ENCODE results near the gene FPR3. TPM values are rescaled to one million over a fixed set of nuclear protein-coding genes. Genes with fewer than 3 reads are reported as not detected.
A peak's percentile ranks its signal among the peaks of the same experiment; 100 is the strongest.

FPR3 gene
- polyA plus RNA-seq, 2 of the 4 experiments (the other 2 are of a cell fraction): not detected

- Histone ChIP-seq H3K9me3 (peaks cover 56% of the 10 kb centered on the region), H3K4me2 (no peak overlapping the region), H3K4me1 (no peaks in the 10 kb centered on the region), H3K27ac (no peak overlapping the region), H3K4me3 (no peak overlapping the region)
- TF ChIP-seq RCOR1 (IDR thresholded peaks at IDR 0.05; ENCODE audit: low read depth, low read length): no peak
- no peak for TF ChIP-seq NFE2L2 (conservative IDR thresholded peaks at IDR 0.05; ENCODE audit: low read length)
- TF ChIP-seq ZNF302 (CRISPR knock-in tag; IDR thresholded peaks at IDR 0.05): no peak
- TF ChIP-seq USF2 (IDR thresholded peaks at IDR 0.05): no peak
- TF ChIP-seq NR3C1 (IDR thresholded peaks at IDR 0.05): no peak
- CTCF ChIA-PET: no interaction called here
- no peak for FAIRE-seq
- POLR2A ChIA-PET: no interaction called here
- WGBS (ENCODE audit: missing lambda C conversion rate): 28% methylated on average over 3 of the region's 3 CpGs
- no peak for ATAC-seq
- no peak for DNase-seq (ENCODE audit: low read depth in 1 of 2, low spot score in 1 of 2)
Observed at GRCh38 chr19:51798062-51798461, 3.1 kb downstream of the FPR3 start.

DNA sequence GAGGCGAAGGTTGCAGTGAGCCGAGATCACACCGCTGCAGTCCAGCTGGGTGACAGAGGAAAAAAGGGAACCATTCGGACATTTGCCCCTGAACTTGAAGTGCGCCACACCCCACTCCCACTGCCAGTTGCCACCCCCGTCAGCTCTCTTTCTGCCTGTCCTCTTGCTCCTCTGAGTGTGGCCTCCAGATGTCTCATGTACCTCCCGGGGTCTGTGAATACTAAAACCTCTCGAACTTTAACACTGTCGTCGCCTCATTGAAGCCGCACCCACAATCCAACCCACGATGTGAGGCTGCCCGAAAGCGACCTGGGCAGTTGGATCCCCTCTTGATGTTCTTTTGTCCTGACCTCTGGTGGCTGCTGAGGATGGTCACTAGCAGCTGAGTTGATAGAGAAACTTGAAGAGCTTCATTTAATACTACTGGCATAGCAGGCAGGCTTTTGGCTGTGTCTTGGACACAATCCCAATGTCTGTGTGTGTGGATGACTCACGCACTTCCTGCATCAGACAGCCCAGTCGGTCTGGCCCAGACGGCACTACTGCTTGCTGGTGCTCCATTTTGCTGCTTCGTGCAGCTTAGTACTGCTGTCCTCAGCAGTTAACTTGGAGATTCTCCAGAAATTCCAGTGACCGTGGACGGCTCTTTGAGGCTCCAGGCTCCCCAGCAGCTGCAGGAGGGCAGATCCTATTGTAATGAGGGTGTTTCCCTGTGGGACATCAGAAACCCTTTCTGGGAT, 4.2 kb downstream of the FPR3 start:
- 11% methylated on average over 20 of the region's 20 CpGs for WGBS (ENCODE audit: missing lambda C conversion rate)
- Histone ChIP-seq H3K4me3 (no peak overlapping the region), H3K4me2 (no peak overlapping the region), H3K4me1 (no peaks in the 10 kb centered on the region), H3K27ac (no peak overlapping the region), H3K9me3 (peaks cover 44% of the 10 kb centered on the region)
- ATAC-seq: no peak
- ChIA-PET CTCF (interaction anchor here (1.4 to 1.5 kb wide), 2 partner anchors 9 to 21 kb away, joined by 3 to 4 read pairs; no protein-coding TSS in a partner anchor), POLR2A (no interaction called here)
- DNase-seq (ENCODE audit: low read depth in 1 of 2, low spot score in 1 of 2): peak in 1 of 2 experiments; percentile 13
- no peak for TF ChIP-seq RCOR1 (IDR thresholded peaks at IDR 0.05; ENCODE audit: low read depth, low read length)
- TF ChIP-seq HOXA7 (CRISPR knock-in tag; IDR thresholded peaks at IDR 0.05): no peak
- TF ChIP-seq CHD4 (IDR thresholded peaks at IDR 0.05; ENCODE audit: borderline replicate concordance): no peak
- TF ChIP-seq ZC3H11A (IDR thresholded peaks at IDR 0.05): no peak
- TF ChIP-seq CTCF (IDR thresholded peaks at IDR 0.05): no peak
- no peak for TF ChIP-seq EHMT2 (IDR thresholded peaks at IDR 0.05; ENCODE audit: low read depth)
- TF ChIP-seq KDM5A (IDR thresholded peaks at IDR 0.05): no peak
- TF ChIP-seq JUN (IDR thresholded peaks at IDR 0.05): no peak
- no peak for TF ChIP-seq FOSL2 (IDR thresholded peaks at IDR 0.05)
- TF ChIP-seq FOSL2 (CRISPR knock-in tag; IDR thresholded peaks at IDR 0.05): no peak
- no peak for TF ChIP-seq PBX3 (IDR thresholded peaks at IDR 0.05)
- no peak for TF ChIP-seq CBX2 (IDR thresholded peaks at IDR 0.05; ENCODE audit: borderline replicate concordance, low read depth)
- TF ChIP-seq KDM1A (IDR thresholded peaks at IDR 0.05; ENCODE audit: low read depth): no peak
- no peak for TF ChIP-seq EHF (CRISPR knock-in tag; IDR thresholded peaks at IDR 0.05)
- no peak for TF ChIP-seq POLR2A (IDR thresholded peaks at IDR 0.05; ENCODE audit: low read length)
- TF ChIP-seq CBX8 (IDR thresholded peaks at IDR 0.05): no peak
- TF ChIP-seq ZNF302 (CRISPR knock-in tag; IDR thresholded peaks at IDR 0.05): no peak
- no peak for FAIRE-seq

DNA sequence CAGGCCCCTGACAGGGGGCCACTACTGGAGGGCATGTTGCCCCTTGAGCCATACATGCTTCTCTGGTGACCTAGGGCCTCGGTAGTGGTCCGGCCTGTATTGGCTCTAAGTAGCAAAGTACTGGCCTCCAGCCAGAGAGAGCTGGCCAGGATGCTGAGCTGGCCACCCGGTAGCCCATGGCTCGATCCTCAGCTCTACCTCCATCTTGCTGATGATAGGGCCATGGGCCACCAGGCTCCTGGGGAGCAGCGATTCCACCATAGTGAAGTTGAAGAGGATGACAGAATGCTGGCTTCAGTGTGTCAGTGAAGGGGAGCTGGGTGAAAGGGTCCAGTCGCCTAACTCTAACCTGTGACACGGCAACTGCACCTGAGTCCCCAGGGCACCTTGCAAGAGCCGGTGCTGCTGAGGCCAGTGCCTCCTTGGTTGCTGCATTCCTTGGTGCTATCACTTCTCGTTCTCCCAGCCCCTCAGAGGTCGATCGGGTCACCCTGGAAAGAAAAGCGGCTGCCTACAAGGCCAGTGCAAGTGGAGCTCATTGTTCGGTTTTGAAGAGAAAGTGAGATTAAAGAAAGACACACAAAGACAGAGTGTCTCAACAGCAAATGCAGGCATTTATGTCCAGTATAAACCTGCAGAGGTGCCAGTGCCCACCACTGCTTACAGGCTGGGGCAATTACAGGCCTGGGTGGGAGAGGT, 5.0 kb downstream of the FPR3 start:
- no peak overlapping the region for H3K4me2 ChIP-seq
- no peak overlapping the region for H3K27ac ChIP-seq
- ChIA-PET POLR2A (no interaction called here), CTCF (interaction anchor here (1.4 to 1.5 kb wide), 2 partner anchors 9 to 22 kb away, joined by 3 to 4 read pairs; no protein-coding TSS in a partner anchor)
- DNase-seq (ENCODE audit: low read depth in 1 of 2, low spot score in 1 of 2): no peak
- H3K4me3 ChIP-seq: no peak overlapping the region
- no peaks in the 10 kb centered on the region for H3K4me1 ChIP-seq
- H3K9me3 ChIP-seq: peaks cover 46% of the 10 kb centered on the region
- FAIRE-seq: no peak
- no peak for ATAC-seq
- 42% methylated on average over 13 of the region's 13 CpGs for WGBS (ENCODE audit: missing lambda C conversion rate)
- TF ChIP-seq MAZ (IDR thresholded peaks at IDR 0.05; ENCODE audit: borderline replicate concordance, low read depth, low read length) (no peak), SMC3 (IDR thresholded peaks at IDR 0.05) (no peak), HOXA7 (CRISPR knock-in tag; IDR thresholded peaks at IDR 0.05) (no peak), CBX2 (IDR thresholded peaks at IDR 0.05; ENCODE audit: borderline replicate concordance, low read depth) (no peak), RFX5 (IDR thresholded peaks at IDR 0.05) (no peak), JUN (IDR thresholded peaks at IDR 0.05) (no peak), GATA3 (IDR thresholded peaks at IDR 0.05; ENCODE audit: borderline replicate concordance) (no peak), PHF8 (IDR thresholded peaks at IDR 0.05; ENCODE audit: borderline replicate concordance, low read depth) (no peak), CBX8 (IDR thresholded peaks at IDR 0.05) (no peak), TFCP2L1 (CRISPR knock-in tag; IDR thresholded peaks at IDR 0.05) (no peak), FOSB (CRISPR knock-in tag; IDR thresholded peaks at IDR 0.05) (no peak)
- TF ChIP-seq, protein P1, sequence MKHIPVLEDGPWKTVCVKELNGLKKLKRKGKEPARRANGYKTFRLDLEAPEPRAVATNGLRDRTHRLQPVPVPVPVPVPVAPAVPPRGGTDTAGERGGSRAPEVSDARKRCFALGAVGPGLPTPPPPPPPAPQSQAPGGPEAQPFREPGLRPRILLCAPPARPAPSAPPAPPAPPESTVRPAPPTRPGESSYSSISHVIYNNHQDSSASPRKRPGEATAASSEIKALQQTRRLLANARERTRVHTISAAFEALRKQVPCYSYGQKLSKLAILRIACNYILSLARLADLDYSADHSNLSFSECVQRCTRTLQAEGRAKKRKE (CRISPR knock-in tag; IDR thresholded peaks at IDR 0.05; ENCODE audit: low read depth): no peak
- TF ChIP-seq, protein P2, sequence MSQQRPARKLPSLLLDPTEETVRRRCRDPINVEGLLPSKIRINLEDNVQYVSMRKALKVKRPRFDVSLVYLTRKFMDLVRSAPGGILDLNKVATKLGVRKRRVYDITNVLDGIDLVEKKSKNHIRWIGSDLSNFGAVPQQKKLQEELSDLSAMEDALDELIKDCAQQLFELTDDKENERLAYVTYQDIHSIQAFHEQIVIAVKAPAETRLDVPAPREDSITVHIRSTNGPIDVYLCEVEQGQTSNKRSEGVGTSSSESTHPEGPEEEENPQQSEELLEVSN (IDR thresholded peaks at IDR 0.05; ENCODE audit: borderline replicate concordance, low read depth): no peak

Data from A549 (cell line).